B cell (primary cell): ENCODE measurements around the gene ARHGAP18.

Source experiments
- CTCF ChIP-seq: fragments of 200-600 bp; IDR thresholded peaks from one replicate; pipeline ENCODE4 v1.8.0; 2022; ENCODE audit warnings: antibody characterized with exemption, mild to moderate bottlenecking
- EZH2 ChIP-seq: IDR thresholded peaks from 2 replicates; pipeline ENCODE4 v1.6.1; 2012; ENCODE audit warnings: borderline replicate concordance, low read depth, mild to moderate bottlenecking, moderate library complexity, low read length; ENCODE audit not compliant: insufficient read depth, poor library complexity, severe bottlenecking

GRCh38 chr6:129748212-129748900, 38.4 kb upstream of the ARHGAP18 start:
- TF ChIP-seq EZH2 (no peak), CTCF (no peak)
